Mucosa of gallbladder (tissue), 1 donor: Measurements from ENCODE around the gene COX5A. TPM values are rescaled to one million over a fixed set of nuclear protein-coding genes. Genes with fewer than 3 reads are reported as not detected.
"Not testable (repeated sequence)": the region's sequence is repeated elsewhere in the genome, so short reads cannot be mapped to it uniquely, and the experiment has no call there.

Experiments
- DNase-seq: peaks from one replicate; pipeline ENCODE4 v3.0.0-alpha.2; 2020; ENCODE audit warnings: low spot score
- total RNA-seq: library from RNA; stranded (reverse); gene quantifications from one replicate; pipeline ENCODE4 v1.2.1, GENCODE V29; 2021
- donor health status: DM: no; HTN: no; CAD: no.

The COX5A gene
- total RNA-seq, 1 donor from 2014 or later, result 165 TPM

- DNase-seq, result peak; percentile 86
These were observed 18.1 kb upstream of the COX5A start for GRCh38 chr15:74955796-74956647.

GRCh38 chr15:74955017-74955416 lies 17.1 kb upstream of the COX5A start:
- no peak for DNase-seq

GRCh38 chr15:74954515-74954914 lies 16.6 kb upstream of the COX5A start:
- no peak for DNase-seq

GRCh38 chr15:74951006-74951405 lies 13.1 kb upstream of the COX5A start:
- DNase-seq, result no peak

- peak; percentile 80 for DNase-seq
These were observed 12.4 kb upstream of the COX5A start for GRCh38 chr15:74950078-74950908.

- DNase-seq, result no peak
These were observed 642 bp downstream of the COX5A start for GRCh38 chr15:74937272-74937589.

- not testable (repeated sequence) for DNase-seq
These were observed 2.7 kb downstream of the COX5A start for GRCh38 chr15:74935193-74935592.

- DNase-seq, result no peak
These were observed 4.3 kb downstream of the COX5A start for GRCh38 chr15:74933573-74933972.

GRCh38 chr15:74928771-74929198 lies 9.1 kb downstream of the COX5A start:
- no peak for DNase-seq

GRCh38 chr15:74924525-74924924 lies 13.3 kb downstream of the COX5A start:
- DNase-seq, result no peak

- DNase-seq, result no peak
These were observed 17.4 kb downstream of the COX5A start for GRCh38 chr15:74920456-74920855.

GRCh38 chr15:74917676-74918075 lies 20.2 kb downstream of the COX5A start:
- DNase-seq, result no peak

GRCh38 chr15:74913799-74914198 lies 24.1 kb downstream of the COX5A start:
- DNase-seq, result not testable (repeated sequence)

GRCh38 chr15:74913041-74913440 lies 24.8 kb downstream of the COX5A start:
- no peak for DNase-seq

GRCh38 chr15:74908635-74909034 lies 29.2 kb downstream of the COX5A start:
- no peak for DNase-seq

GRCh38 chr15:74907163-74907870 lies 30.6 kb downstream of the COX5A start:
- DNase-seq, result no peak

- peak; percentile 91 for DNase-seq
These were observed 31.3 kb downstream of the COX5A start, which contains the start of gene FAM219B for GRCh38 chr15:74906450-74907162. TSS of gene FAM219B (minus strand) at chr15:74906851. CDS start at chr15:74906800, 51 bp downstream.

GRCh38 chr15:74906067-74906449 lies 31.8 kb downstream of the COX5A start:
- no peak for DNase-seq

GRCh38 chr15:74904190-74904805 lies 33.6 kb downstream of the COX5A start:
- no peak for DNase-seq

- DNase-seq, result no peak
These were observed 34.2 kb downstream of the COX5A start for GRCh38 chr15:74903676-74904075.
